ENCODE data around the gene DNAJC4. TPM values are rescaled to one million over a fixed set of nuclear protein-coding genes. Genes with fewer than 3 reads are reported as not detected.
A peak's percentile ranks its signal among the peaks of the same experiment; 100 is the strongest.

The DNAJC4 gene
- total RNA-seq, 1 donor from 2014 or later, result 39.5 TPM

DNA sequence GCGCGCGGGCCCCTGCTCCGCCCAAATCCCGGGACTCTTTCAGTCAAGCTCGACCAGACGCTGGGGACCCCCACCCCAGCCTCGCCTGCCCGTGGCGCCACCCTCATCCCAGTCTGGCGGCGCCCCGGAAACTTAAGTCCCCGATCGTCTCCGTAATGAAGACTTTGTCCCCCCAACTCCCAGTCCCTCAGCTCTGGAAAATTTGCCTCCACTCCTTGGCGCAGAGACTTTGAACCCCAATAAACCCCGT lies 21.3 kb downstream of the DNAJC4 start:
- Histone ChIP-seq H3K4me1 (peaks cover 33% of the 10 kb centered on the region), H3K9me3 (no peaks in the 10 kb centered on the region), H3K27ac (peak overlapping the region; percentile 77), H3K4me3 (peak overlapping the region; percentile 91), H3K27me3 (ENCODE audit: low read depth) (no peaks in the 10 kb centered on the region), H3K36me3 (peaks cover 25% of the 10 kb centered on the region)
- intact Hi-C loops (cut with DNase I), result no loop called here
- TF ChIP-seq CTCF (IDR thresholded peaks at IDR 0.05), result no peak
- no peak for ATAC-seq
- DNase-seq, result no peak

- H3K27ac ChIP-seq, result peak overlapping the region; percentile 77
- intact Hi-C loops (cut with DNase I), result no loop called here
- peak overlapping the region; percentile 91 for H3K4me3 ChIP-seq
- no peak for TF ChIP-seq CTCF (IDR thresholded peaks at IDR 0.05)
- H3K4me1 ChIP-seq, result peaks cover 33% of the 10 kb centered on the region
- no peaks in the 10 kb centered on the region for H3K9me3 ChIP-seq
- peak; percentile 76 for DNase-seq
- peak; percentile 29 to 69 for ATAC-seq
- H3K36me3 ChIP-seq, result peaks cover 31% of the 10 kb centered on the region
- H3K27me3 ChIP-seq (ENCODE audit: low read depth), result no peaks in the 10 kb centered on the region
Observed at GRCh38 chr11:64252003-64252872, 21.9 kb downstream of the DNAJC4 start.

- H3K27ac ChIP-seq, result peak overlapping the region; percentile 77
- H3K4me3 ChIP-seq, result peak overlapping the region; percentile 91
- H3K4me1 ChIP-seq, result peaks cover 26% of the 10 kb centered on the region
- no peak for TF ChIP-seq CTCF (IDR thresholded peaks at IDR 0.05)
- H3K36me3 ChIP-seq, result peaks cover 39% of the 10 kb centered on the region
- DNase-seq (no peak), ATAC-seq (no peak)
- intact Hi-C loops (cut with DNase I), result no loop called here
- H3K9me3 ChIP-seq, result no peaks in the 10 kb centered on the region
- no peaks in the 10 kb centered on the region for H3K27me3 ChIP-seq (ENCODE audit: low read depth)
Observed at GRCh38 chr11:64253043-64253442, 22.7 kb downstream of the DNAJC4 start.

DNA sequence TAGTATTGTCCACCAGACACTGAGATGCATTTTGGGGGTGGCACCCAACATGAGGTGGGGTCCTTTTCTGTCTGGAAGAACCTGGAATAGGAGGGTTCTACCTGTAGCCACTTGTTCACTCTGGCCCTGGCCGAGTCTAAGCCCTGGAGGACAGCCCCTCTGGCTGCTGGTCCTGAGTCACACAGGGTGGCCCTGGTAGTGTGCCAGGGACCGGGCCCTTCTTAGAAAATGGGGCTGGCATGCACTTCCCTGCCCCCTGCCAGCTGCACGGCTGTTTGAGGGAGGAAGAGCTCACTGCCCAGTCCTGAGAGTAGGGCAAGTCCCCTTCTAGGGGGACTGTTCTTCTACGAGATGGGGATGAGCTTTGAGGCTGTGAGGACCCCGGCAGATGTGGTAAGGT lies 23.1 kb downstream of the DNAJC4 start:
- Histone ChIP-seq H3K4me1 (peaks cover 26% of the 10 kb centered on the region), H3K27ac (no peak overlapping the region), H3K36me3 (peaks cover 43% of the 10 kb centered on the region), H3K27me3 (ENCODE audit: low read depth) (no peaks in the 10 kb centered on the region), H3K4me3 (no peak overlapping the region), H3K9me3 (no peaks in the 10 kb centered on the region)
- ATAC-seq, result no peak
- no peak for TF ChIP-seq CTCF (IDR thresholded peaks at IDR 0.05)
- DNase-seq, result no peak
- intact Hi-C loops (cut with DNase I), result no loop called here

DNA sequence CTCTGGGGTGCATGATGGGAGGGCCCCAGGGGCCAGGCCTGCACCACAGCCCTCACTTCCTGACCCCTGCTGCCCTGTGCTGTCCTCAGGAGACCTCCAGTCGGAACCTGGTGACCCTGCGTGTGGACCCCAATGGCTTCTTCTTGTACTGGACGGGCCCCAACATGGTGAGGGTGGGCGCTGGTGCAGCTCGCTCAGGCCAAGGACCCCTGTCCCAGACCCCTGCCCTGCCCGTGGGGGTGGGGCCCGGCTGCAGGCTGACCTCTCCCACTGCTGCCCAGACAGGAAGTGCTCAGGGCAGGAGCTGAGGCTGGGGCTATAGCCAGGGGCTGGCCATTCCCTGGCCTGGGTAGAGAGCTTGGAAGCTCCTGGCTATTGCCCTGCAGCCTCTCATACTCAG lies 24.0 kb downstream of the DNAJC4 start:
- Histone ChIP-seq H3K27ac (no peak overlapping the region), H3K36me3 (peaks cover 51% of the 10 kb centered on the region), H3K27me3 (ENCODE audit: low read depth) (no peaks in the 10 kb centered on the region), H3K4me3 (no peak overlapping the region), H3K9me3 (no peaks in the 10 kb centered on the region), H3K4me1 (peaks cover 26% of the 10 kb centered on the region)
- DNase-seq, result no peak
- intact Hi-C loops (cut with DNase I), result no loop called here
- ATAC-seq, result no peak
- no peak for TF ChIP-seq CTCF (IDR thresholded peaks at IDR 0.05)

Measured in lower lobe of right lung (tissue), 2 donors.